HG03571 (cell line): ENCODE data around the gene FAM124B.
"Not testable (repeated sequence)": the region's sequence is repeated elsewhere in the genome, so short reads cannot be mapped to it uniquely, and the experiment has no call there.

Source experiments
- ATAC-seq: cut with Tn5 transposase; IDR thresholded peaks from one replicate; pipeline ENCODE4 v1.9.1; 2021; ENCODE audit not compliant: unreplicated experiment

FAM124B gene

GRCh38 chr2:224382280-224382647 lies 19.6 kb downstream of the FAM124B start:
- not testable (repeated sequence) for ATAC-seq

- no peak for ATAC-seq
Measured at GRCh38 chr2:224381521-224382279, 20.2 kb downstream of the FAM124B start.

- ATAC-seq: no peak
Measured at GRCh38 chr2:224379986-224380385, 21.9 kb downstream of the FAM124B start.

- ATAC-seq: no peak
Measured at GRCh38 chr2:224379172-224379571, 22.7 kb downstream of the FAM124B start.

- ATAC-seq: no peak
Measured at GRCh38 chr2:224378701-224379097, 23.2 kb downstream of the FAM124B start.

- ATAC-seq: no peak
Measured at GRCh38 chr2:224377751-224378700, 23.9 kb downstream of the FAM124B start.

- ATAC-seq: no peak
Measured at GRCh38 chr2:224372641-224373040, 29.3 kb downstream of the FAM124B start.

GRCh38 chr2:224369028-224369632 lies 32.8 kb downstream of the FAM124B start:
- no peak for ATAC-seq

- ATAC-seq: no peak
Measured at GRCh38 chr2:224366267-224366844, 35.6 kb downstream of the FAM124B start.

GRCh38 chr2:224365331-224365730 lies 36.6 kb downstream of the FAM124B start:
- no peak for ATAC-seq

GRCh38 chr2:224363281-224363680 lies 38.6 kb downstream of the FAM124B start:
- ATAC-seq: no peak

- no peak for ATAC-seq
Measured at GRCh38 chr2:224362094-224362493, 39.8 kb downstream of the FAM124B start.

GRCh38 chr2:224360801-224361251 lies 41.1 kb downstream of the FAM124B start:
- ATAC-seq: no peak

GRCh38 chr2:224359569-224359968 lies 42.3 kb downstream of the FAM124B start:
- no peak for ATAC-seq

- peak; percentile 85 for ATAC-seq
Measured at GRCh38 chr2:224357098-224357901, 44.6 kb downstream of the FAM124B start.

GRCh38 chr2:224354632-224355211 lies 47.2 kb downstream of the FAM124B start:
- ATAC-seq: no peak

- ATAC-seq: no peak
Measured at GRCh38 chr2:224350703-224351102, 51.2 kb downstream of the FAM124B start.

- no peak for ATAC-seq
Measured at GRCh38 chr2:224349396-224349795, 52.5 kb downstream of the FAM124B start.

- no peak for ATAC-seq
Measured at GRCh38 chr2:224347176-224348051, 54.5 kb downstream of the FAM124B start.
